H9 (cell line): ENCODE results near the gene LMTK2. TPM values are rescaled to one million over a fixed set of nuclear protein-coding genes. Genes with fewer than 3 reads are reported as not detected.

Experiments
- DNase-seq: peaks from one replicate; pipeline ENCODE4 v3.0.0-alpha.2; 2017
- H2AFZ ChIP-seq: one replicate; pipeline ENCODE4 v1.6.1; 2013; ENCODE audit warnings: mild to moderate bottlenecking, low read length, control low read depth, moderate library complexity
- H2AK5ac ChIP-seq: 2 replicates; pipeline ENCODE4 v1.6.1; 2013; ENCODE audit warnings: low read length, control low read depth, mixed read lengths; ENCODE audit not compliant: insufficient read length
- H2BK120ac ChIP-seq: one replicate; pipeline ENCODE4 v1.6.1; 2013; ENCODE audit warnings: low read depth, mild to moderate bottlenecking, low read length, control low read depth, inconsistent platforms; ENCODE audit not compliant: poor library complexity, severe bottlenecking
- H2BK12ac ChIP-seq: 2 replicates; pipeline ENCODE4 v1.6.1; 2013; ENCODE audit warnings: low read length, control low read depth, mixed read lengths, low read depth; ENCODE audit not compliant: insufficient read length
- H2BK15ac ChIP-seq: 2 replicates; pipeline ENCODE4 v1.6.1; 2013; ENCODE audit warnings: low read depth, low read length, control low read depth
- H2BK20ac ChIP-seq: one replicate; pipeline ENCODE4 v1.6.1; 2013; ENCODE audit warnings: low read depth, mild to moderate bottlenecking, low read length, control low read depth, inconsistent platforms; ENCODE audit not compliant: poor library complexity, severe bottlenecking
- H2BK5ac ChIP-seq: 2 replicates; pipeline ENCODE4 v1.6.1; 2013; ENCODE audit warnings: low read length, control low read depth, mixed read lengths; ENCODE audit not compliant: insufficient read length
- H3K14ac ChIP-seq: 2 replicates; pipeline ENCODE4 v1.6.1; 2013; ENCODE audit warnings: low read length, control low read depth; ENCODE audit not compliant: insufficient read depth
- H3K18ac ChIP-seq: 2 replicates; pipeline ENCODE4 v1.6.1; 2013; ENCODE audit warnings: low read depth, mild to moderate bottlenecking, mixed read lengths, low read length, control low read depth; ENCODE audit not compliant: insufficient read length
- H3K23ac ChIP-seq: 2 replicates; pipeline ENCODE4 v1.6.1; 2013; ENCODE audit warnings: low read length, control low read depth, mixed read lengths, low read depth; ENCODE audit not compliant: insufficient read length
- H3K23me2 ChIP-seq: 2 replicates; pipeline ENCODE4 v1.6.1; 2013; ENCODE audit warnings: low read depth, mild to moderate bottlenecking, mixed read lengths, low read length, control low read depth; ENCODE audit not compliant: insufficient read length, poor library complexity, severe bottlenecking
- H3K27ac ChIP-seq: 2 replicates; pipeline ENCODE4 v1.5.1; 2013; ENCODE audit warnings: low read length, control low read depth, mixed read lengths, low read depth; ENCODE audit not compliant: insufficient read length
- H3K27me3 ChIP-seq: 2 replicates; pipeline ENCODE4 v1.6.1; 2013; ENCODE audit warnings: low read length, control low read depth, inconsistent platforms; ENCODE audit not compliant: insufficient read depth
- H3K4ac ChIP-seq: 2 replicates; pipeline ENCODE4 v1.6.1; 2013; ENCODE audit warnings: low read depth, mild to moderate bottlenecking, control low read depth, inconsistent platforms, low read length, moderate library complexity
- H3K4me1 ChIP-seq: 2 replicates; pipeline ENCODE4 v1.6.1; 2013; ENCODE audit warnings: low read length, control low read depth, inconsistent platforms; ENCODE audit not compliant: insufficient read depth
- H3K4me2 ChIP-seq: 2 replicates; pipeline ENCODE4 v1.6.1; 2013; ENCODE audit warnings: low read length, control low read depth, mixed read lengths; ENCODE audit not compliant: insufficient read length, insufficient read depth
- H3K56ac ChIP-seq: 2 replicates; pipeline ENCODE4 v1.6.1; 2013; ENCODE audit warnings: low read depth, mild to moderate bottlenecking, mixed read lengths, low read length, control low read depth; ENCODE audit not compliant: insufficient read length
- H3K79me1 ChIP-seq: 2 replicates; pipeline ENCODE4 v1.6.1; 2013; ENCODE audit warnings: low read depth, mild to moderate bottlenecking, moderate library complexity, low read length, control low read depth, inconsistent platforms; ENCODE audit not compliant: insufficient read depth, poor library complexity, severe bottlenecking
- H3K79me2 ChIP-seq: 2 replicates; pipeline ENCODE4 v1.6.1; 2013; ENCODE audit warnings: low read length, control low read depth, inconsistent platforms; ENCODE audit not compliant: insufficient read depth
- H3K9ac ChIP-seq: 2 replicates; pipeline ENCODE4 v1.6.1; 2013; ENCODE audit warnings: low read length, control low read depth, mixed read lengths; ENCODE audit not compliant: insufficient read length; ENCODE audit errors: extremely low read depth
- H3K9me3 ChIP-seq: one replicate; pipeline ENCODE4 v1.6.1; 2013; ENCODE audit warnings: low read depth, low read length, inconsistent platforms; ENCODE audit not compliant: control insufficient read depth
- H3T11ph ChIP-seq: one replicate; pipeline ENCODE4 v1.6.1; 2013; ENCODE audit warnings: mild to moderate bottlenecking, low read length, control low read depth, inconsistent platforms
- H4K20me1 ChIP-seq: one replicate; pipeline ENCODE4 v1.6.1; 2013; ENCODE audit not compliant: control insufficient read depth, insufficient read length, insufficient read depth
- H4K5ac ChIP-seq: 2 replicates; pipeline ENCODE4 v1.6.1; 2013; ENCODE audit warnings: low read depth, mild to moderate bottlenecking, mixed read lengths, low read length, control low read depth; ENCODE audit not compliant: insufficient read length
- H4K8ac ChIP-seq: replicated peaks from 2 replicates; pipeline ENCODE4 v1.6.1; 2013; ENCODE audit warnings: low read length, control low read depth, mixed read lengths, low read depth; ENCODE audit not compliant: insufficient read length
- H4K91ac ChIP-seq: 2 replicates; pipeline ENCODE4 v1.6.1; 2013; ENCODE audit warnings: low read depth, mild to moderate bottlenecking, moderate library complexity, mixed read lengths, low read length, control low read depth; ENCODE audit not compliant: insufficient read length
- H3K27ac Mint-ChIP-seq, 3 experiments: 2 replicates in 2 of 3; 3 replicates in 1 of 3; pipeline ENCODE4 v1.8.0; 2020 to 2021; ENCODE audit warnings: mixed read lengths in 3 of 3, mild to moderate bottlenecking in 1 of 3, moderate library complexity in 1 of 3
- H3K27me3 Mint-ChIP-seq: 2 replicates; pipeline ENCODE4 v1.8.0; 2021; ENCODE audit warnings: low read depth, mild to moderate bottlenecking, moderate library complexity, mixed read lengths
- H3K36me3 Mint-ChIP-seq, 3 experiments: 2 replicates in 2 of 3; 3 replicates in 1 of 3; pipeline ENCODE4 v1.8.0; 2020 to 2021; ENCODE audit warnings: low read depth in 3 of 3, mixed read lengths in 3 of 3; ENCODE audit not compliant: insufficient read depth in 1 of 3
- H3K4me1 Mint-ChIP-seq, 2 experiments: 2 replicates each; pipeline ENCODE4 v1.8.0; 2020; ENCODE audit warnings: mixed read lengths in 2 of 2
- H3K4me3 Mint-ChIP-seq, 2 experiments: 2 replicates in 1 of 2; 3 replicates in 1 of 2; pipeline ENCODE4 v1.8.0; 2020 to 2021; ENCODE audit warnings: mild to moderate bottlenecking in 2 of 2, mixed read lengths in 2 of 2, moderate library complexity in 1 of 2
- H3K9me3 Mint-ChIP-seq, 2 experiments: 2 replicates in 1 of 2; 3 replicates in 1 of 2; pipeline ENCODE4 v1.8.0; 2020; ENCODE audit warnings: mild to moderate bottlenecking in 2 of 2, mixed read lengths in 2 of 2, moderate library complexity in 1 of 2
- WGBS: extraction: QIAGEN DNeasy Blood & Tissue Kit; methylation state at CpG from one replicate; pipeline ENCODE4 v1.1.7; 2013; ENCODE audit warnings: missing lambda C conversion rate, low lambda C conversion rate, mixed read lengths; ENCODE audit not compliant: insufficient read length; ENCODE audit errors: extremely low coverage; 5-methylcytosine and 5-hydroxymethylcytosine counted together
- total RNA-seq: library from RNA; stranded (reverse); gene quantifications from 2 replicates; pipeline ENCODE4 v1.2.1, GENCODE V29; 2021
- TF ChIP-seq, protein P1 (sequence below): fragments of 200-600 bp; sonication (generic); conservative IDR thresholded peaks from 3 replicates; pipeline ENCODE4 v1.8.0; 2021; ENCODE audit warnings: antibody characterized with exemption, mild to moderate bottlenecking

LMTK2 gene
- total RNA-seq, 1 experiment from 2014 or later: 24.9 TPM

GRCh38 chr7:98165827-98166667 lies 59.4 kb downstream of the LMTK2 start:
- H3K23me2 ChIP-seq: no peaks in the 10 kb centered on the region
- H4K20me1 ChIP-seq: no peaks in the 10 kb centered on the region
- TF ChIP-seq, protein P1, sequence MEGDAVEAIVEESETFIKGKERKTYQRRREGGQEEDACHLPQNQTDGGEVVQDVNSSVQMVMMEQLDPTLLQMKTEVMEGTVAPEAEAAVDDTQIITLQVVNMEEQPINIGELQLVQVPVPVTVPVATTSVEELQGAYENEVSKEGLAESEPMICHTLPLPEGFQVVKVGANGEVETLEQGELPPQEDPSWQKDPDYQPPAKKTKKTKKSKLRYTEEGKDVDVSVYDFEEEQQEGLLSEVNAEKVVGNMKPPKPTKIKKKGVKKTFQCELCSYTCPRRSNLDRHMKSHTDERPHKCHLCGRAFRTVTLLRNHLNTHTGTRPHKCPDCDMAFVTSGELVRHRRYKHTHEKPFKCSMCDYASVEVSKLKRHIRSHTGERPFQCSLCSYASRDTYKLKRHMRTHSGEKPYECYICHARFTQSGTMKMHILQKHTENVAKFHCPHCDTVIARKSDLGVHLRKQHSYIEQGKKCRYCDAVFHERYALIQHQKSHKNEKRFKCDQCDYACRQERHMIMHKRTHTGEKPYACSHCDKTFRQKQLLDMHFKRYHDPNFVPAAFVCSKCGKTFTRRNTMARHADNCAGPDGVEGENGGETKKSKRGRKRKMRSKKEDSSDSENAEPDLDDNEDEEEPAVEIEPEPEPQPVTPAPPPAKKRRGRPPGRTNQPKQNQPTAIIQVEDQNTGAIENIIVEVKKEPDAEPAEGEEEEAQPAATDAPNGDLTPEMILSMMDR: peak; percentile 90
- no peaks in the 10 kb centered on the region for H3K79me2 ChIP-seq
- no CpG with 5 or more reads among the region's 18 CpGs for WGBS
- Mint-ChIP-seq H3K4me3 (no peak overlapping the region), H3K27ac (0 out of 7 replicates have a peak overlapping the region, but pooled peaks of 1 of the 3 experiments have one; percentile 71), H3K9me3 (no peaks in the 10 kb centered on the region), H3K27me3 (no peaks in the 10 kb centered on the region), H3K36me3 (peaks cover 0 to 2% (median 0%) of the 10 kb centered on the region in 3 experiments; a peak in 1 of 7 replicates), H3K4me1 (peaks cover 14 to 25% of the 10 kb centered on the region in 2 experiments)
- H3K27ac ChIP-seq: no peak overlapping the region
- H2BK5ac ChIP-seq: no peak overlapping the region
- no peak overlapping the region for H2BK20ac ChIP-seq
- H3K4me1 ChIP-seq: no peaks in the 10 kb centered on the region
- H3T11ph ChIP-seq: no peak overlapping the region
- H2BK120ac ChIP-seq: no peak overlapping the region
- H4K5ac ChIP-seq: no peak overlapping the region
- no peaks in the 10 kb centered on the region for H3K27me3 ChIP-seq
- H4K91ac ChIP-seq: no peak overlapping the region
- H3K18ac ChIP-seq: no peak overlapping the region
- no peak overlapping the region for H2AFZ ChIP-seq
- DNase-seq: peak; percentile 69
- H3K79me1 ChIP-seq: no peaks in the 10 kb centered on the region
- H3K23ac ChIP-seq: no peak overlapping the region
- no peak overlapping the region for H3K9ac ChIP-seq
- no peak overlapping the region for H4K8ac ChIP-seq
- no peak overlapping the region for H3K14ac ChIP-seq
- H3K4ac ChIP-seq: no peak overlapping the region
- no peak overlapping the region for H3K56ac ChIP-seq
- H2AK5ac ChIP-seq: no peak overlapping the region
- no peak overlapping the region for H3K4me2 ChIP-seq
- no peak overlapping the region for H2BK12ac ChIP-seq
- H2BK15ac ChIP-seq: no peak overlapping the region
- H3K9me3 ChIP-seq: no peaks in the 10 kb centered on the region
